ENCODE data around the gene MAST2.
A peak's percentile ranks its signal among the peaks of the same experiment; 100 is the strongest.
"Not testable (repeated sequence)": the region's sequence is repeated elsewhere in the genome, so short reads cannot be mapped to it uniquely, and the experiment has no call there.

The MAST2 gene

DNA sequence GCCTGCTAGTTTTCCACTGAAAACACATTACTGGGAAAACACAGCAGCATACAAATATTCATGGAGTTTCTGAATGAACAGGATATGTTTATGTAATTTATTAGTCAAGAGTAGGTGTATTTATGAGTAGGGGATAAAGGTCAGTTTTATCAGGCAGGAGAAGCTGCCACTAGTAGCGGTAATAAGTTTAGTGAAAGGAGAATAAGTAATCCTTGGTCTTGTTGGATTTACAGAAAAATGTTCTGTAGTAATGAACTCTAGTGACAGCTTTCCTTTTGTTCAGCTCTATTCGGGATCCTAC lies 1.2 kb downstream of the MAST2 start:
- DNase-seq = no peak
- in situ Hi-C loops (cut with MboI; ENCODE audit: low pct_unique_long_range_greater_than_20kb, low sequenced_read_pairs) = no loop called here

DNA sequence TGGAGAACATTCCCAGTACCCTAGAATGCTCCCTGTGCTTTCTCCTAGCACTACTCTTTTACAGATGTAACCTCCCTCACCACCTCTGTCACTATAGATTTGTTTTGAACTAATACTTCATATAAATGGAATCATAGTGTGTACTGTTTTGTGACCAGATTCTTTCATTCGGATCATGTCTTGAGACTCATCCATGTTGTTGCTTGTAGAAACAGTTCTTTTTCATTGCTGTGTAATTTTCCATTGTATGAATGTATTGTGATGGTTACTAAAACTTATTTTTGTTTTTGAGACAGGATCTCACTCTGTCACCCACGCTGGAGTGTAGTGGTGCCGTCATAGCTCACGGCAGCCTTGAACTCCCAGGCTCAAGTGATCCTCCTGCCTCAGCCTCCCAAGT lies 2.7 kb downstream of the MAST2 start:
- in situ Hi-C loops (cut with MboI; ENCODE audit: low pct_unique_long_range_greater_than_20kb, low sequenced_read_pairs) = no loop called here
- DNase-seq = no peak

DNA sequence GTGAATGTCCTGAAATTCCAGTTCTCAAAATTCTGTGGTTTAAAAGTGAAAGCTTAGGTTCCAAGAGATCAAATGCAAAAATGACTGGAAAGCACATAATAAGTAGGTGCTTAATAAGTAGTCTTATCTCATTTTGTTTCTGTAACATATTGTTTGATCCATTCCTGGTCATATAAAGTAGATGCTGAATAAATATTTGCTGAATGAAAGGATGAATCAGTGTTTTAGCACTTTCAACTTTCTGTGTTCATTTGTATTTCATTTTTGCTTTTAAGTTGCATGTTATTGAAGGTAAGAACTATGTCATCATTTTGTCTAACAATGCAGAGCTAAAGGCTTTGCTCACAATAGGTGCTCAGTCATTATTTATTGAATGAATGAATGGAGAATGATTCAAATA lies 6.3 kb downstream of the MAST2 start:
- DNase-seq = no peak
- in situ Hi-C loops (cut with MboI; ENCODE audit: low pct_unique_long_range_greater_than_20kb, low sequenced_read_pairs) = no loop called here

DNA sequence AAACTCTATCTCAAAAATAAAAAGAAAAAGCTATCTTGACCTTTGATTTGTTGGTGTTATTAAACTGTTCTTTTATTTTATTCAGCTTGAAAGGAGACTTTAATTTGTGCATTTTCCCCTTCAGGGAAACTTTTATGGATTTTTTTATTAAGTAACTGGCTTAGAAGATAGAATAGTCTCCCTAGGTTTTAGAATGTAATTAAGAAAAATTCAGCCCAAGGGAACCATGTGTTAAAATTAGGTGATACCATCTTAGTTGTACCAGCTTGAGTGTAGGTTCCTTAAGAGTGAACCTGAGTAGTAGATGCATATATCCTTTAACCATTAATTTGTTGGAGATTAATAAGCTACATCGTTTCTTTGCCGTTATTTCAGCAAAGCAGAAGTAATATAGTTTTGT lies 11.4 kb downstream of the MAST2 start:
- in situ Hi-C loops (cut with MboI; ENCODE audit: low pct_unique_long_range_greater_than_20kb, low sequenced_read_pairs) = no loop called here
- no peak for DNase-seq

DNA sequence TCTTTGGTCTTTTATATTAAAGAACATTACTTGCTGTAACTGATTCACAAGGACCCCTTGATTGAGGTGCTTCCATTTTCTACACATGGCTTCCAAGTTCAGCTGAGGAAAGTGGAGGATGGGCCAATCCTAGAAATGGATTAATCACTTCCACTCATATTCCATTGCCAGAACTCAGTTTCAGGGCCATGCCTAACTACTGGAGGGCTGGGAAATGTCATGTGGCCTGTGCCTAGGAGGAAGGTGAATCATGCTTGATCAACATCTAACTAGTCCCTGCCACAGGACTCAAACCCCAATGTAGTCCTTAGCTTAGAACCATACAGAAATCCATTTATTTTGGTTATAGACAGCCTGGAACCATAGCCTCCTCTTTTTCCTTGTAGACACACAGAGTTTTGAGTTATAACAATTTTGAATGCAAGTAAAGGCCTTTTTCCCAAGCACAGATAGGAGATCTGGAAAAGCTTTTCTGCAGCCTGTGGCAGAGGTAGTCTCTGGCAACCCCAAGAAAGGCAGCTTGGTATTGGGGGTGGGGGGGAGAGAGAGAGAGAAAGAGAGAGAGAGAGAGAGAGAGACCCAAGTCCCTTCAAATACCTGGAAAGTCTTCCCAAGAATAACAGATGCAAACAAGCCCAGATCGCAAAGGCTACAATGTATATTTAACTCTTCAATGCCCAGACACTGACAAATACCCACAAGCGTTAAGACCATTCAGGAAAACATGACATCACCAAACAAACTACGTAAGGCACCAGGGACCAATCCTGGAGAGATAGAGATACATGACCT lies 12.5 kb downstream of the MAST2 start:
- DNase-seq = no peak
- in situ Hi-C loops (cut with MboI; ENCODE audit: low pct_unique_long_range_greater_than_20kb, low sequenced_read_pairs) = no loop called here

DNA sequence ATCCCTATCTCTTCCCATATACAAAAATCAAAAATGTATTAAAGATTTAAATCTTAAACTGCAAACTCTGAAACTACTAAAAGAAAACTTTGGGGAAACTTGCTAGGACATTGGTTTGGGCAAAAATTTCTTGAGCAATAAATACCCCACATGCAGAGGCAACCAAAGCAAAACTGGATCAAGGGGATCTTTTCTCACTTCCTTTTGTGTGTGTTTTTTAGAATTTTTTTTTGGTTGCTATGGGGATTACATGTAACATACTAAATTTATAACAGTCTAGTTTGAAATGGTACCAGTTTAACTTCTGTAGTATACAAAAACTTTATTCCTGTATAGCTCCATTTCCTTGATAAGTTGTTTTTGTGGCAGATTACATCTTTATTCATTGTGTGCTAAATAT lies 16.8 kb downstream of the MAST2 start:
- in situ Hi-C loops (cut with MboI; ENCODE audit: low pct_unique_long_range_greater_than_20kb, low sequenced_read_pairs) = no loop called here

DNA sequence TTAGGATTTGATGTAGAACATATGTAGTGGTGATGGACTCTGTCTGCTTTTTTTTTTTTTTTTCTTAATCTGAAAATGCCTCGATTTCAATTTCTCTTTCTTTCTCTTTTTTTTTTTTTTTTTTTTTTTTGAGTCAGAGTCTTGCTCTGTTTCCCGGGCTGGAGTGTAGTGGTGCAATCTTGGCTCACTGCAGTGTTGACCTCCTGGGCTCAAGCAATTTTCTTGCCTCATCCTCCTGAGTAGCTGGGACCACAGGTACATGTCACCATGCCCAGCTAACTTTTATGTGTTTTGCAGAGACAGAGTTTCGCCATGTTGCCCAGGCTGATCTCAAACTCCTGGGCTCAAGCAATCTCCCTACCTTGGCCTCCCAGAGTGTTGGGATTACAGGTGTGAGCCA lies 17.4 kb downstream of the MAST2 start:
- in situ Hi-C loops (cut with MboI; ENCODE audit: low pct_unique_long_range_greater_than_20kb, low sequenced_read_pairs) = no loop called here
- DNase-seq = no peak

More for the DNA sequence above, 16.8 kb downstream of the MAST2 start:
- DNase-seq = no peak

DNA sequence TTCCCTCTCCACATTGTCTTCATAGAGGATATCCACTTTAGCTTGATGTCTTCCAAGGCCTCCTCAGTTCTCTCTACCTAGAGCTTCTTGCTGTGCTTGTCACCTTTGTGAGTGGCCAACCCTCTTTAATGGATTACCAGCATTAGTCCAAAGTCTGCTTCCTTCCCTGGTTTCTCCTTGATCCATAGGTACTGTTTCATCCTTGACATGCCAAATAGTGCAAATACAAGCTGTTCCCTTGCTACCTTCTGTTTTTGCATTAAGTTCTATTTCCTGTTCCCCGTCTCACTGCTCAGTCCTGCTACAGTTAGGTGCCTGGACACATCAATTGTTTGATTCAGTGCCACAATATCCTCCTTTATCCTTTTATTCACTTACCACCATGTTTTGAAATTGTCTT lies 19.2 kb downstream of the MAST2 start:
- DNase-seq = no peak
- in situ Hi-C loops (cut with MboI; ENCODE audit: low pct_unique_long_range_greater_than_20kb, low sequenced_read_pairs) = no loop called here

DNA sequence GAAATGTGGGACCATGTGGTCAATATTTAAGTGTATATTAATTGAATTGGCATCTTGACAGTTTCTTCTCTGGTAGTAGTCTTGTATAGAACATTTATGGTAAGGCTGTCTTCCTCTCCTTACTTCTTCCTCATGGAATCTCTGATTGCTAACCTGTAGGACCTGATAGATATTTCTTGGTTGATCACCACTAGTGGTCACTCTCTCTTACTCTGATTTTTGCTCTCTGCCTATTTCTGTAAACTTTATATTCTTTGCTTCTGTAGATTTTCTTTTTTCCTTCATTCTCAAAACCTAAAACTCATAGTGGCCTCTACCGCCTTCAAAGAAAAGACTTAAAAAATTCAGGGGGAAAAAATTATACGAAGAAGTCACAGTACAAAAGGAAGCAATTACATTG lies 21.2 kb downstream of the MAST2 start:
- in situ Hi-C loops (cut with MboI; ENCODE audit: low pct_unique_long_range_greater_than_20kb, low sequenced_read_pairs) = no loop called here
- no peak for DNase-seq

DNA sequence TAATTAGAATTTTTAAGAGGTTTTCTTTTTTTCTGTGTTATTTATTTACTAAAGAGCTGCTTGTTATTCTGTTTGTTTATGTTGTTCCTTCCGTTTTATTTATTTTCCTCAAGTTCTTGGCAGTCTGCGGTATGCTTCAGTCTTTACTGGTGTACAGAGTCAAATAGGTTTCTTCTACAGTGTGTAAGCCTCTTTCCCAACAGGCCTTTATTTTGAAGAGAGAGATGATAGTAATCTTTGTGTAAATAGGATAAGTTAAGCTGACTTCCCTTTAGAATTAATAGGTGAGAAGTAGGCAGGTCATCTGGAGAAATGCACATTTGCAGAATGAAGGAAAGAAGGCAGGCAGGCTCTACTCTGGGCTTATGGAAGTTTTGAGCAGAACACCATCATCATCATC lies 23.8 kb downstream of the MAST2 start:
- in situ Hi-C loops (cut with MboI; ENCODE audit: low pct_unique_long_range_greater_than_20kb, low sequenced_read_pairs) = no loop called here
- DNase-seq = no peak

DNA sequence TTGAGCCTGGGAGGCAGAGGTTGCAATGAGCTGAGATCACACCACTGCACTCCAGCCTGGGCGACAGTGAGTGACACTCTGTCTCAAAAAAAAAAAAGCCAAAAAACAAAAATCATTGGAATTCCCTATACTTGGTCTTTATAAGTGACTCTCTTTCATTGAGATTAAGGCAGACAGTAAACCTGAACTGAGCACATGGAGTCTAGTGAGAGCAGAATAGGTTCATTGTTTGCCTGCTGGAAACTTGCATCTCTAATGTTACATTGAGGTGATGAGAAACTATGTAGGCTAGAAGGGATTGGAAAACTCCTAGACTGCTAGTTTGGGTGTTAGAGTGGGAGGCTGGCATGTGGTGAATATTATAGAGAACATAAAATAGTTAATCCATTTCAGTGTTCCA lies 25.4 kb downstream of the MAST2 start:
- in situ Hi-C loops (cut with MboI; ENCODE audit: low pct_unique_long_range_greater_than_20kb, low sequenced_read_pairs) = no loop called here

DNA sequence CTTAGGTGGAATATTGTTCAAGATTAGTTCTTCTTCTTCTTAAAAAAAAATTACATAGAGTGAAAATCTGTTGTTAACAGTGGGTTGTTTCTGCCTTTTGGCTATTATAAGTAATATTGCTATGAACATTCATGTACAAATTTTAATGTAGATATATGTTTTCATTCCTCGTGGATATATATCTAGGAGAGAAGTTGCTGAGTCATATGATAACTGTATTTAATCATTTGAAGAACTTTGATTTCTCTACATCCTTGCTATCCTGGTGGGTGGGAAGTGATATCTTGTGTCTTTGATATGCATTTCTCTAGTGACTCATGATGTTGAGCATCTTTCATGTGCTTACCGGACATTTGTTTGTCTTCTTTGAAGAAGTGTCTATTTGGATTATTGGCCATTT lies 29.9 kb downstream of the MAST2 start:
- DNase-seq = no peak
- in situ Hi-C loops (cut with MboI; ENCODE audit: low pct_unique_long_range_greater_than_20kb, low sequenced_read_pairs) = no loop called here

More for the DNA sequence above, 25.4 kb downstream of the MAST2 start:
- DNase-seq = no peak

DNA sequence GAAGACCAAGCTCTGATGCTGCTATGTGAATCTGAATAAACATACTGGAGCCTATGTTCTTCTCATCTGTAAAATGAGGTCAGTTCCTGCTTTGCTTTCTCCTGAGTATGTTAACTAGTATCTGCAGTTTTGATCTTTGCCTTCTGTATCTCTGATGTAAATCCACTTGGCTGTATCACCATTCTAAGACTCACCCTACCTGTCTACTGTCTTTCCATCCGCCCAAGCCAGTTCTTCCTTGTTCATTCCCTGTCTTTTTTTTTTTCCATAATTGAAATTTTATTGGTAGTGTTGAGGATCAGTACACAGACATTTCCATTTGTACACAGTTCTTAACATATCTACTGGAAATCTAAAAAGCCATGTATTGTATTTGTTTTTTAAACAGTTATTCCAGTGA lies 31.3 kb downstream of the MAST2 start:
- in situ Hi-C loops (cut with MboI; ENCODE audit: low pct_unique_long_range_greater_than_20kb, low sequenced_read_pairs) = no loop called here
- DNase-seq = no peak

DNA sequence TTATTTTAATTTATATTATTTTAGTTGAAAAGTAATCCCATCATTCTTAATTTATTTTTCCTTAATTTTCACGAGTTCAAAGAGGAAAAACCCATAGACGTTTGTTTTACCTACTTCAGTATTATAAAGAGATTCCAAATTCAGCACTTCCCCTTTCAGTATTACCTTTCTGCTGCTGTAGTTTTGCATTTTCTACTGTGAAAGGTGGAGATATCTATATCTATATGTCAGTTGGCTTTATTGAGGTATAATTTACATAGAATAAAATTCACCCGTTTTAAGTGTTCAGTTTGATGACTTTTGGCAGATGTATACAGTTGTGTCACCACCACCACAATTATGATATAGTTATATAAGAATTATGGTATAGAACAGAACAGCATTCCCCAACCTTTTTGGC lies 33.0 kb downstream of the MAST2 start:
- no peak for DNase-seq
- in situ Hi-C loops (cut with MboI; ENCODE audit: low pct_unique_long_range_greater_than_20kb, low sequenced_read_pairs) = no loop called here

DNA sequence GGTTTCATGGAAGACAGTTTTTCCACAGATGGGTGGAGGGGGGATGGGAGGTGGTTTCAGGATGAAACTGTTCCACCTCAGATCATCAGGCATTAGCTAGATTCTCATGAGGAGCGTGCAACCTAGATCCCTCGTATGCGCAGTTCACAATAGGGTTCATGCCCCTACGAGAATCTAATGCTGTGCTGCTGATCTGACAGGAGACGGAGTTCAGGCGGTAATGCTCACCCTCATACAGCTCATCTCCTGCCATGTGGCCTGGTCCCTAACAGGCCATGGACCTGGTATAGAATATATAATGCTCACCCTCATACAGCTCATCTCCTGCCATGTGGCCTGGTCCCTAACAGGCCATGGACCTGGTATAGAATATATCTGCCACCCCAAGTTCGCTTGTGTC lies 33.4 kb downstream of the MAST2 start:
- in situ Hi-C loops (cut with MboI; ENCODE audit: low pct_unique_long_range_greater_than_20kb, low sequenced_read_pairs) = not testable (repeated sequence)

DNA sequence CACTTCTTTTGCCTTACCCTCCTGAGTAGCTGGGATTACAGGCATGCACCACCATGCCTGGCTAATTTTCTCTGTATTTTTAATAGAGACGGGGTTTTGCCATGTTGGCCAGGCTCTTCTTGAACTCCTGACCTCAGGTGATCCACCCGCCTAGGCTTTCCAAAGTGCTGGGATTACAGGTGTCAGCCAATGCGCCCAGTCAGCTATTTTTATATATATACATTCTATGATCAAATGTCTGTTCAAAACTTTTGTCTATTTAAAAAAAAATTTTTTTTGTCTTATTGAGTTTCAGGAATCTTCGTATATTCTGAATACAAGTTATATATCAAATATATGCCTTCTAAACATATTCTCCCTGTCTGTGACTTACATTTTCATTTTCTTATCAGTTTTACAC lies 34.9 kb downstream of the MAST2 start:
- in situ Hi-C loops (cut with MboI; ENCODE audit: low pct_unique_long_range_greater_than_20kb, low sequenced_read_pairs); DNase-seq: not testable (repeated sequence)

More for the DNA sequence above, 33.4 kb downstream of the MAST2 start:
- not testable (repeated sequence) for DNase-seq

DNA sequence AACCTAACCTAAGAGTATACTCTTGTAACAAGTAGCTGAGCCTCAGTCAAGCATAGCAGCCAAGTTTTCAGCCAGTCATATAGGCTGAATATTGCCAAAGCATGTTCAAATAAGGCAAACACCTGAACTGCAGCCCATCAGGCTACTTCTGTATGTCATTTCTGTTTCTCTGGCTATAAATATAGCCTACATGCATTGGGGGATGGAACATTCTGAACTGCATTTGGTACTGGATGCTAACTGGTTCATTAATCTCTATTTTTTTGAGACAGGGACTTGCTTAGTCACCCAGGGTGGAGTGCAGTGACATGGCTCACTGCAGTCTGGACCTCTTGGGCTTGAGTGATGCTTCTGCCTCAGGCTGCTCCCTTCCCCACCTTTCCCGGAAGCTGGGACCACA lies 37.3 kb downstream of the MAST2 start:
- in situ Hi-C loops (cut with MboI; ENCODE audit: low pct_unique_long_range_greater_than_20kb, low sequenced_read_pairs) = no loop called here
- no peak for DNase-seq

DNA sequence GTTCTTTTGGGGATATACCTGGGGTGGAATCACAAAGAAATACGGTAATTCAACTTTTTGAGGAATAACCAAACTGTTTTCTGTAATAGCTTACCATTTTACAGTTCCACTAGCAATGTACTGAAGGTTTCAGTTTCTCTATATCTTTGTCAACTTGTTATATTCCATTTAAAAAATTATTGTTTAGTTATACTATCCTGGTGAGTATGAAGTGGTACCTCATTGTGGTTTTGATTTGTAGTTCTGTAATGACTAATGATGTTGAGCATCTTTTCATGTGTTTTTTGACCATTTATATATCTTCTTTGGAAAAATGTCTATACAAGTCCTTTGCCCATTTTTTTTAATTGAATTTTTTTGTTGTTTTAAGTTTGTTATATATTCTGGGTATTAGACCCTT lies 39.4 kb downstream of the MAST2 start:
- in situ Hi-C loops (cut with MboI; ENCODE audit: low pct_unique_long_range_greater_than_20kb, low sequenced_read_pairs) = no loop called here
- no peak for DNase-seq

DNA sequence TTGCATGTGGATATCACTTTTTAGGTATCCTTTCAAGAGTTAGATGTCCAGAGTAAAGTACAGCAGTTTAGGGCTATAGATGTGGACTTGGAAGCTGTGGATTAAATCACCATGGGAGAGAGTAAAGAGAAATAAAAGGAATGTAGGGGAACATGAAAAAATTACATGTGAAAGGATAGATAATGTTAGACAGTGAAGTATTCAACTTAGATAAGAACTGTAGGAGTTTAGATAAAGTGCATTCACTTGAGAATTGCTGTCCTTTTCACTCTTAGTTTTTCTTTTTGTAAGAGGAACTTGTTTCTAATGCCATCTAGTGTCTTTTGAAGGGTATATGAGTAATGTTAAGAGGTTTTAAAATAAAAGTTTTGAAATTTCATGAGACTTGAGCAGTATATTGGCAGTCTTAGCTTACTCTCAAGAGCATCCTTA lies 40.1 kb downstream of the MAST2 start:
- DNase-seq = peak; percentile 35
- in situ Hi-C loops (cut with MboI; ENCODE audit: low pct_unique_long_range_greater_than_20kb, low sequenced_read_pairs) = no loop called here

DNA sequence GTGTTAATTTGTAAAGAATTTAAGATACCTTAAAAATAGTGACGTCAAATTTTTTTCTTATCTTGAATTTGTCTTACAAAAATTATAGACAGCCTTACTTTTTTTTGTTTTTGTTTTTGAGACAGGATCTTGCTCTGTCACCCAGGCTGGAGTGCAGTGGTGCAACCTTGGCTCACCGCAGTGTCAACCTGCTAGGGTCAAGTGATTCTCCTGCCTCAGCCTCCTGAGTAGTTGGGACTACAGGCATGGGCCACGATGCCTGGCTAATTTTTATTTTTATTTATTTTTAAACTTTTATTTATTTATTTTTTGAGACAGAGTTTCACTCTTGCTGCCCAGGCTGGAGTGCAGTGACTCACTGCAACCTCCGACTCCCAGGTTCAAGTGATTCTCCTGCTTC lies 40.6 kb downstream of the MAST2 start:
- in situ Hi-C loops (cut with MboI; ENCODE audit: low pct_unique_long_range_greater_than_20kb, low sequenced_read_pairs); DNase-seq: not testable (repeated sequence)

DNA sequence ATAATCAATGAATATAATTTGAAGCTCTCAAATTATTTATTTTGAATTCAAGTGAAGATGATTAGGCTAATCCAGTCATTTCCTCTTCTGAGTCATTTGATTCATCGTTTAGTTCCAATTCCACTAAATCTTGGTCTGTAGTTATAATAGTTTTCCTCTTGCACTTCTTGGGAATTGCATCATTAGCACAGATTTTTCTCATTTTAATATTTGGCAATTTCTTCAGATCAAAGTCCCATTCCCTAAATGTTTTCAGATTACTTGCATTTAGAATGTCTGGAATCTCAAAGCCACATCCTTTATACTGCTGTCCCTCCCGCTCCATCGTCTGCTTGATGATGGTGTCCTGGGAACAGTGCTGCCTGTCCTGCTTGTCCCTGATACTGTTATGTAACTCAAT lies 43.5 kb downstream of the MAST2 start:
- in situ Hi-C loops (cut with MboI; ENCODE audit: low pct_unique_long_range_greater_than_20kb, low sequenced_read_pairs) = no loop called here
- DNase-seq = no peak
